Sciatic nerve (tissue), 2 donors: Measurements from ENCODE around the gene PARD3B. TPM values are rescaled to one million over a fixed set of nuclear protein-coding genes. Genes with fewer than 3 reads are reported as not detected.

Experiments used
- ATAC-seq: fragments of 200-7000 bp; cut with Tn5 transposase; one replicate; pipeline ENCODE4 v1.9.1; 2020; ENCODE audit warnings: mild to moderate bottlenecking, moderate library complexity
- DNase-seq: peaks from one replicate; pipeline ENCODE4 v3.0.0-alpha.2; 2020; ENCODE audit warnings: low spot score
- intact Hi-C: fragments of 100-400 bp; cut with DNase I; formaldehyde crosslinking; loops from one replicate; pipeline ENCODE4 v1.14.2; 2022
- total RNA-seq: library from RNA; stranded (reverse); fragmentation: NEBNext Ultra II Directional; extraction: Animal tissue kit (Norgen Biotek cat#: 25700); gene quantifications from one replicate; pipeline ENCODE4 v1.2.1, GENCODE V29; 2021
- donor health status: DM: no; HTN: no; CAD: no.
- donor health status: DM: no; HTN: no; CAD: no.

PARD3B gene
- total RNA-seq, 1 donor from 2014 or later: 100 TPM

- intact Hi-C loops: no loop called here
- DNase-seq (no peak), ATAC-seq (no peak)
Measured at GRCh38 chr2:205456682-205457081, 911.4 kb downstream of the PARD3B start.

- DNase-seq (no peak), ATAC-seq (no peak)
- intact Hi-C loops: no loop called here
Measured at GRCh38 chr2:205460217-205460616, 914.9 kb downstream of the PARD3B start.

GRCh38 chr2:205461169-205461568 is 915.9 kb downstream of the PARD3B start:
- ATAC-seq (no peak), DNase-seq (no peak)
- intact Hi-C loops: no loop called here

GRCh38 chr2:205461678-205462665 is 916.7 kb downstream of the PARD3B start:
- DNase-seq (no peak), ATAC-seq (no peak)
- intact Hi-C loops: no loop called here

- intact Hi-C loops: no loop called here
- DNase-seq: no peak
- no peak for ATAC-seq
Measured at GRCh38 chr2:205462681-205463345, 917.5 kb downstream of the PARD3B start.

- ATAC-seq: no peak
- intact Hi-C loops: no loop called here
Measured at GRCh38 chr2:205463466-205464025, 918.3 kb downstream of the PARD3B start.

GRCh38 chr2:205464681-205465080 is 919.4 kb downstream of the PARD3B start:
- intact Hi-C loops: no loop called here
- DNase-seq: no peak
- no peak for ATAC-seq

More at GRCh38 chr2:205463466-205464025, 918.3 kb downstream of the PARD3B start:
- DNase-seq: no peak

- intact Hi-C loops: no loop called here
- ATAC-seq (no peak), DNase-seq (no peak)
Measured at GRCh38 chr2:205465791-205466190, 920.5 kb downstream of the PARD3B start.

GRCh38 chr2:205471776-205472175 is 926.5 kb downstream of the PARD3B start:
- DNase-seq (no peak), ATAC-seq (no peak)

GRCh38 chr2:205473791-205474190 is 928.5 kb downstream of the PARD3B start:
- intact Hi-C loops: no loop called here
- DNase-seq (no peak), ATAC-seq (no peak)

More at GRCh38 chr2:205471776-205472175, 926.5 kb downstream of the PARD3B start:
- intact Hi-C loops: no loop called here

GRCh38 chr2:205474741-205475415 is 929.6 kb downstream of the PARD3B start:
- no peak for ATAC-seq
- intact Hi-C loops: no loop called here
- DNase-seq: no peak

GRCh38 chr2:205475416-205475768 is 930.1 kb downstream of the PARD3B start:
- intact Hi-C loops: no loop called here
- DNase-seq: no peak
- no peak for ATAC-seq

GRCh38 chr2:205477016-205477705 is 931.9 kb downstream of the PARD3B start:
- DNase-seq (no peak), ATAC-seq (no peak)
- intact Hi-C loops: no loop called here

- no peak for ATAC-seq
Measured at GRCh38 chr2:205481861-205482260, 936.6 kb downstream of the PARD3B start.

GRCh38 chr2:205482399-205483081 is 937.3 kb downstream of the PARD3B start:
- DNase-seq (no peak), ATAC-seq (no peak)
- intact Hi-C loops: no loop called here

More at GRCh38 chr2:205481861-205482260, 936.6 kb downstream of the PARD3B start:
- intact Hi-C loops: no loop called here
- DNase-seq: no peak

- ATAC-seq: no peak
- no peak for DNase-seq
- intact Hi-C loops: no loop called here
Measured at GRCh38 chr2:205483095-205483494, 937.8 kb downstream of the PARD3B start.

- ATAC-seq (no peak), DNase-seq (no peak)
- intact Hi-C loops: no loop called here
Measured at GRCh38 chr2:205484215-205484614, 938.9 kb downstream of the PARD3B start.

- intact Hi-C loops: no loop called here
- ATAC-seq: no peak
- no peak for DNase-seq
Measured at GRCh38 chr2:205484764-205485163, 939.5 kb downstream of the PARD3B start.
